IPS DF 4.7 (cell line): Measurements from ENCODE around the gene MFAP4.

Experiments
- DNase-seq: peaks from one replicate; pipeline ENCODE4 v3.0.0-alpha.2; 2013; ENCODE audit warnings: low spot score; ENCODE audit errors: extremely low read depth

MFAP4 gene

GRCh38 chr17:19371259-19372010 lies 15.6 kb downstream of the MFAP4 start:
- no peak for DNase-seq

- DNase-seq, result no peak
Measured at GRCh38 chr17:19370493-19370960, 16.5 kb downstream of the MFAP4 start.

- no peak for DNase-seq
Measured at GRCh38 chr17:19369846-19370492, 17.0 kb downstream of the MFAP4 start.

GRCh38 chr17:19369107-19369778 lies 17.7 kb downstream of the MFAP4 start:
- no peak for DNase-seq

- no peak for DNase-seq
Measured at GRCh38 chr17:19368229-19368628, 18.8 kb downstream of the MFAP4 start.

GRCh38 chr17:19366637-19366972 lies 20.4 kb downstream of the MFAP4 start:
- no peak for DNase-seq

- no peak for DNase-seq
Measured at GRCh38 chr17:19365833-19366636, 21.0 kb downstream of the MFAP4 start.

GRCh38 chr17:19365499-19365817 lies 21.5 kb downstream of the MFAP4 start:
- no peak for DNase-seq

GRCh38 chr17:19364699-19365498 lies 22.1 kb downstream of the MFAP4 start:
- DNase-seq, result no peak

GRCh38 chr17:19363460-19364035 lies 23.4 kb downstream of the MFAP4 start:
- no peak for DNase-seq

GRCh38 chr17:19363114-19363438 lies 23.9 kb downstream of the MFAP4 start:
- no peak for DNase-seq

- no peak for DNase-seq
Measured at GRCh38 chr17:19362277-19363113, 24.5 kb downstream of the MFAP4 start, which contains the start of gene B9D1. Gene B9D1 (minus strand): TSS chr17:19362723. CDS start chr17:19362569, 154 bp downstream.

- no peak for DNase-seq
Measured at GRCh38 chr17:19361944-19362276, 25.1 kb downstream of the MFAP4 start.

GRCh38 chr17:19361326-19361725 lies 25.7 kb downstream of the MFAP4 start:
- no peak for DNase-seq

- DNase-seq, result no peak
Measured at GRCh38 chr17:19360772-19361171, 26.2 kb downstream of the MFAP4 start.

- DNase-seq, result no peak
Measured at GRCh38 chr17:19359856-19360255, 27.1 kb downstream of the MFAP4 start.

- DNase-seq, result no peak
Measured at GRCh38 chr17:19359151-19359550, 27.8 kb downstream of the MFAP4 start.

GRCh38 chr17:19357761-19358160 lies 29.2 kb downstream of the MFAP4 start:
- DNase-seq, result no peak

GRCh38 chr17:19357351-19357750 lies 29.6 kb downstream of the MFAP4 start:
- DNase-seq, result no peak

- no peak for DNase-seq
Measured at GRCh38 chr17:19354748-19355147, 32.2 kb downstream of the MFAP4 start.
